ENCODE data around the gene GNAQ. TPM values are rescaled to one million over a fixed set of nuclear protein-coding genes. Genes with fewer than 3 reads are reported as not detected.

Gene GNAQ
- total RNA-seq, 1 experiment from 2014 or later, result 55.5 TPM

DNA sequence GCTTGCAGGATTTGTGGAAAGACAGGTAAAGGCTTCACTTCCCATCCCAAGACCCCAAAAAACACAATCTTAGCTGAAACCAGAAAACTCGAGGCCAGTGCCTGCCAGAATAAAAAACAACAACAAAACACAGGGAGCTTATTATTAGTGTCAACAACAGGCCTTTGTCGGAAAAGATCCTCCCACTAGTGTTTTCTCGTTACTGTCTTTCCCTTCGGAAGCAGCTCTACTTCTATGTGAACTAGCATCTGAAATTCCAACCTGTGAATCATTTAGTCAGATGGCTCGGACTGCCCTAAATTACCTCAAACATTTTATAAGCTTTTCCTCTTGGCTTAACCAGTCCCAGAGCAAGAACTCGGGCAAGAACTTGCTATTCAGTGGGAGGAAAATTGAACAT, 261.3 kb downstream of the GNAQ start (continued):
- TF ChIP-seq, protein P1, sequence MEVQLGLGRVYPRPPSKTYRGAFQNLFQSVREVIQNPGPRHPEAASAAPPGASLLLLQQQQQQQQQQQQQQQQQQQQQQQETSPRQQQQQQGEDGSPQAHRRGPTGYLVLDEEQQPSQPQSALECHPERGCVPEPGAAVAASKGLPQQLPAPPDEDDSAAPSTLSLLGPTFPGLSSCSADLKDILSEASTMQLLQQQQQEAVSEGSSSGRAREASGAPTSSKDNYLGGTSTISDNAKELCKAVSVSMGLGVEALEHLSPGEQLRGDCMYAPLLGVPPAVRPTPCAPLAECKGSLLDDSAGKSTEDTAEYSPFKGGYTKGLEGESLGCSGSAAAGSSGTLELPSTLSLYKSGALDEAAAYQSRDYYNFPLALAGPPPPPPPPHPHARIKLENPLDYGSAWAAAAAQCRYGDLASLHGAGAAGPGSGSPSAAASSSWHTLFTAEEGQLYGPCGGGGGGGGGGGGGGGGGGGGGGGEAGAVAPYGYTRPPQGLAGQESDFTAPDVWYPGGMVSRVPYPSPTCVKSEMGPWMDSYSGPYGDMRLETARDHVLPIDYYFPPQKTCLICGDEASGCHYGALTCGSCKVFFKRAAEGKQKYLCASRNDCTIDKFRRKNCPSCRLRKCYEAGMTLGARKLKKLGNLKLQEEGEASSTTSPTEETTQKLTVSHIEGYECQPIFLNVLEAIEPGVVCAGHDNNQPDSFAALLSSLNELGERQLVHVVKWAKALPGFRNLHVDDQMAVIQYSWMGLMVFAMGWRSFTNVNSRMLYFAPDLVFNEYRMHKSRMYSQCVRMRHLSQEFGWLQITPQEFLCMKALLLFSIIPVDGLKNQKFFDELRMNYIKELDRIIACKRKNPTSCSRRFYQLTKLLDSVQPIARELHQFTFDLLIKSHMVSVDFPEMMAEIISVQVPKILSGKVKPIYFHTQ (CRISPR knock-in tag; IDR thresholded peaks at IDR 0.05), result no peak
- TF ChIP-seq HMGA2 (CRISPR knock-in tag; IDR thresholded peaks at IDR 0.05) (no peak), ZNF317 (CRISPR knock-in tag; IDR thresholded peaks at IDR 0.05; ENCODE audit: borderline replicate concordance, low read depth) (no peak), TCF7 (CRISPR knock-in tag; IDR thresholded peaks at IDR 0.05; ENCODE audit: low read depth) (no peak), OVOL2 (CRISPR knock-in tag; IDR thresholded peaks at IDR 0.05; ENCODE audit: borderline replicate concordance) (no peak), PRRX2 (CRISPR knock-in tag; IDR thresholded peaks at IDR 0.05) (no peak), CREB1 (CRISPR knock-in tag; IDR thresholded peaks at IDR 0.05) (no peak), NFYB (CRISPR knock-in tag; conservative IDR thresholded peaks at IDR 0.05; ENCODE audit: low read depth) (no peak), FOXJ3 (CRISPR knock-in tag; IDR thresholded peaks at IDR 0.05; ENCODE audit: borderline replicate concordance) (no peak), JAZF1 (CRISPR knock-in tag; IDR thresholded peaks at IDR 0.05) (no peak)
- TF ChIP-seq, protein P2, sequence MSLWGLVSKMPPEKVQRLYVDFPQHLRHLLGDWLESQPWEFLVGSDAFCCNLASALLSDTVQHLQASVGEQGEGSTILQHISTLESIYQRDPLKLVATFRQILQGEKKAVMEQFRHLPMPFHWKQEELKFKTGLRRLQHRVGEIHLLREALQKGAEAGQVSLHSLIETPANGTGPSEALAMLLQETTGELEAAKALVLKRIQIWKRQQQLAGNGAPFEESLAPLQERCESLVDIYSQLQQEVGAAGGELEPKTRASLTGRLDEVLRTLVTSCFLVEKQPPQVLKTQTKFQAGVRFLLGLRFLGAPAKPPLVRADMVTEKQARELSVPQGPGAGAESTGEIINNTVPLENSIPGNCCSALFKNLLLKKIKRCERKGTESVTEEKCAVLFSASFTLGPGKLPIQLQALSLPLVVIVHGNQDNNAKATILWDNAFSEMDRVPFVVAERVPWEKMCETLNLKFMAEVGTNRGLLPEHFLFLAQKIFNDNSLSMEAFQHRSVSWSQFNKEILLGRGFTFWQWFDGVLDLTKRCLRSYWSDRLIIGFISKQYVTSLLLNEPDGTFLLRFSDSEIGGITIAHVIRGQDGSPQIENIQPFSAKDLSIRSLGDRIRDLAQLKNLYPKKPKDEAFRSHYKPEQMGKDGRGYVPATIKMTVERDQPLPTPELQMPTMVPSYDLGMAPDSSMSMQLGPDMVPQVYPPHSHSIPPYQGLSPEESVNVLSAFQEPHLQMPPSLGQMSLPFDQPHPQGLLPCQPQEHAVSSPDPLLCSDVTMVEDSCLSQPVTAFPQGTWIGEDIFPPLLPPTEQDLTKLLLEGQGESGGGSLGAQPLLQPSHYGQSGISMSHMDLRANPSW (CRISPR knock-in tag; conservative IDR thresholded peaks at IDR 0.05; ENCODE audit: low read depth), result no peak
- TF ChIP-seq, protein P3, sequence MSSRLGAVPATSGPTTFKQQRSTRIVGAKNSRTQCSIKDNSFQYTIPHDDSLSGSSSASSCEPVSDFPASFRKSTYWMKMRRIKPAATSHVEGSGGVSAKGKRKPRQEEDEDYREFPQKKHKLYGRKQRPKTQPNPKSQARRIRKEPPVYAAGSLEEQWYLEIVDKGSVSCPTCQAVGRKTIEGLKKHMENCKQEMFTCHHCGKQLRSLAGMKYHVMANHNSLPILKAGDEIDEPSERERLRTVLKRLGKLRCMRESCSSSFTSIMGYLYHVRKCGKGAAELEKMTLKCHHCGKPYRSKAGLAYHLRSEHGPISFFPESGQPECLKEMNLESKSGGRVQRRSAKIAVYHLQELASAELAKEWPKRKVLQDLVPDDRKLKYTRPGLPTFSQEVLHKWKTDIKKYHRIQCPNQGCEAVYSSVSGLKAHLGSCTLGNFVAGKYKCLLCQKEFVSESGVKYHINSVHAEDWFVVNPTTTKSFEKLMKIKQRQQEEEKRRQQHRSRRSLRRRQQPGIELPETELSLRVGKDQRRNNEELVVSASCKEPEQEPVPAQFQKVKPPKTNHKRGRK (CRISPR knock-in tag; IDR thresholded peaks at IDR 0.05; ENCODE audit: borderline replicate concordance), result no peak

DNA sequence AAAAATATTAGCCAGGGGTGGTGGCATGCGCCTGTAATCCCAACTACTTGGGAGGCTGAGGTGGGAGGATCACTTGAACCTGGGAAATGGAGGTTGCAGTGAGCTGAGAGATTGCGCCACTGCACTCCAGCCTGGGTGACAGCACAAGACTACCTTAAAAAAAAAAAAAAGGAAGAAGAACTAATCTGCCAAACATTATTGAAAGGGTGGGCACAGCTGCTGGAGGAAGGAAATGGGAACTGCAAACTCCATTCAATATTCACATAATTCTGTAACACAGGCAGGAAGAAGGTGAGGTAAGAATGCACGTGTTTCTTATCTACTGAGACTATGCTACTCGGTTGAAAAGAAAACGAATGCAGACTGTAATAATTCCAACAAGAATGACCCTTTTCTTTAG, 262.4 kb downstream of the GNAQ start:
- TF ChIP-seq ZNF396 (CRISPR knock-in tag; IDR thresholded peaks at IDR 0.05; ENCODE audit: borderline replicate concordance) (no peak), ZNF219 (CRISPR knock-in tag; IDR thresholded peaks at IDR 0.05; ENCODE audit: borderline replicate concordance) (no peak), NFYB (CRISPR knock-in tag; conservative IDR thresholded peaks at IDR 0.05; ENCODE audit: low read depth) (no peak), PRRX2 (CRISPR knock-in tag; IDR thresholded peaks at IDR 0.05) (no peak), ETV6 (CRISPR knock-in tag; IDR thresholded peaks at IDR 0.05) (no peak), CBFB (CRISPR knock-in tag; IDR thresholded peaks at IDR 0.05; ENCODE audit: low read depth) (no peak), FOXP1 (CRISPR knock-in tag; IDR thresholded peaks at IDR 0.05; ENCODE audit: borderline replicate concordance) (no peak), TP53 (CRISPR knock-in tag; IDR thresholded peaks at IDR 0.05) (no peak)
- TF ChIP-seq, protein P4, sequence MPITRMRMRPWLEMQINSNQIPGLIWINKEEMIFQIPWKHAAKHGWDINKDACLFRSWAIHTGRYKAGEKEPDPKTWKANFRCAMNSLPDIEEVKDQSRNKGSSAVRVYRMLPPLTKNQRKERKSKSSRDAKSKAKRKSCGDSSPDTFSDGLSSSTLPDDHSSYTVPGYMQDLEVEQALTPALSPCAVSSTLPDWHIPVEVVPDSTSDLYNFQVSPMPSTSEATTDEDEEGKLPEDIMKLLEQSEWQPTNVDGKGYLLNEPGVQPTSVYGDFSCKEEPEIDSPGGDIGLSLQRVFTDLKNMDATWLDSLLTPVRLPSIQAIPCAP (CRISPR knock-in tag; IDR thresholded peaks at IDR 0.05), result no peak
- TF ChIP-seq, protein P5, sequence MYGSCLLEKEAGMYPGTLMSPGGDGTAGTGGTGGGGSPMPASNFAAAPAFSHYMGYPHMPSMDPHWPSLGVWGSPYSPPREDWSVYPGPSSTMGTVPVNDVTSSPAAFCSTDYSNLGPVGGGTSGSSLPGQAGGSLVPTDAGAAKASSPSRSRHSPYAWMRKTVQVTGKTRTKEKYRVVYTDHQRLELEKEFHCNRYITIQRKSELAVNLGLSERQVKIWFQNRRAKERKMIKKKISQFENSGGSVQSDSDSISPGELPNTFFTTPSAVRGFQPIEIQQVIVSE (CRISPR knock-in tag; IDR thresholded peaks at IDR 0.05; ENCODE audit: borderline replicate concordance), result no peak
- TF ChIP-seq, protein P6, sequence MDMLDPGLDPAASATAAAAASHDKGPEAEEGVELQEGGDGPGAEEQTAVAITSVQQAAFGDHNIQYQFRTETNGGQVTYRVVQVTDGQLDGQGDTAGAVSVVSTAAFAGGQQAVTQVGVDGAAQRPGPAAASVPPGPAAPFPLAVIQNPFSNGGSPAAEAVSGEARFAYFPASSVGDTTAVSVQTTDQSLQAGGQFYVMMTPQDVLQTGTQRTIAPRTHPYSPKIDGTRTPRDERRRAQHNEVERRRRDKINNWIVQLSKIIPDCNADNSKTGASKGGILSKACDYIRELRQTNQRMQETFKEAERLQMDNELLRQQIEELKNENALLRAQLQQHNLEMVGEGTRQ (CRISPR knock-in tag; IDR thresholded peaks at IDR 0.05), result no peak
- Mint-ChIP-seq H3K27me3 (ENCODE audit: low read depth) (no peaks in the 10 kb centered on the region), H3K4me1 (peaks cover 7% of the 10 kb centered on the region), H3K9me3 (peaks cover 5% of the 10 kb centered on the region), H3K27ac (no peak overlapping the region), H3K36me3 (peaks cover 5% of the 10 kb centered on the region; the same call in 1 of the 2 replicates), H3K4me3 (no peak overlapping the region)
- ATAC-seq (no peak), DNase-seq (ENCODE audit: low spot score) (no peak)
- POLR2A ChIA-PET, result no interaction called here
- CTCF ChIA-PET, result no interaction called here

Measured in WTC11 (cell line).